ENCODE measurements around the gene SPAG6.

Gene SPAG6

GRCh38 chr10:22455068-22455857, 110.0 kb downstream of the SPAG6 start:
- Mint-ChIP-seq H3K4me3 (no peak overlapping the region), H3K9me3 (no peaks in the 10 kb centered on the region), H3K4me1 (ENCODE audit: low read depth) (peaks cover 6% of the 10 kb centered on the region), H3K36me3 (ENCODE audit: low read depth) (no peaks in the 10 kb centered on the region), H3K27me3 (no peaks in the 10 kb centered on the region), H3K27ac (no peak overlapping the region)
- no peak for DNase-seq

GRCh38 chr10:22456486-22456885, 111.2 kb downstream of the SPAG6 start:
- H3K36me3 Mint-ChIP-seq (ENCODE audit: low read depth): no peaks in the 10 kb centered on the region
- no peak for DNase-seq
- H3K4me3 Mint-ChIP-seq: no peak overlapping the region
- no peaks in the 10 kb centered on the region for H3K9me3 Mint-ChIP-seq
- no peak overlapping the region for H3K27ac Mint-ChIP-seq
- no peaks in the 10 kb centered on the region for H3K27me3 Mint-ChIP-seq
- H3K4me1 Mint-ChIP-seq (ENCODE audit: low read depth): peaks cover 6% of the 10 kb centered on the region

DNA sequence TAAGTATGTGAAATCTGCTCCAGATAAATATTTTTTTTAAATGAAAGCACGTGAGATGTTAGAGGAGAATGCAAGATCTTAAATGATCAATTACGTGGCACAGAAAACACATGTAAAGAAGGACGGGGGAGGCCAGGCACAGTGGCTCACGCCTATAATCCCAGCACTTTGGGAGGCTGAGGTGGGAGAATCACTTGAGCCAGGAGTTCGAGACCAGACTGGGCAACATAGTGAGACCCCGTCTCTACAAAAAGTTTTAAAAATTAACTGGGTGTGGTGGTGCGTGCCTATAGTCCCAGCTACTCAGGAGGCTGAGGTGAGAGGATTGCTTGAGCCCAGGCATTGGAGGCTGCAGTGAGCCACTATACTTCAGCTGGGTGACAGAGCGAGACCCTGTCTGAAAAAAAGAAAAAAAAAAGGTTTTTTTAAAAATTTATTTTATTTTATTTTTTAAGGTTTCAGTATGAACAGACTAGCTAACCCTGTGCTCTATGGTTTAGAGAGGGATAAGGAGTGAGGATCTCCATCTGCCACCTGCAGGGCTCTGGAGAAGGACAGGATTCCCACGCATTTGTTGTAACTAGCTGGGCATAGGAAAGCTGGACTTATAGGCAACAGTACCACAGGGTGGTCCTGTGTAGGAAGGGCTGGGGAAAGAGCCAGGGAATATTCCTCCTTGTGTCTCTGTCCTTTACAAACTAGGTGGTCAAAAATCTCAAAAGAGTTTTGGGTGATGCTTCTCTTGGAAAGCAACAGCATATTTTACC, 113.2 kb downstream of the SPAG6 start:
- peaks cover 6% of the 10 kb centered on the region for H3K4me1 Mint-ChIP-seq (ENCODE audit: low read depth)

GRCh38 chr10:22459496-22459895, 114.2 kb downstream of the SPAG6 start:
- peaks cover 6% of the 10 kb centered on the region for H3K4me1 Mint-ChIP-seq (ENCODE audit: low read depth)
- H3K9me3 Mint-ChIP-seq: no peaks in the 10 kb centered on the region
- no peak for DNase-seq
- H3K27me3 Mint-ChIP-seq: no peaks in the 10 kb centered on the region
- no peak overlapping the region for H3K27ac Mint-ChIP-seq
- H3K4me3 Mint-ChIP-seq: no peak overlapping the region
- no peaks in the 10 kb centered on the region for H3K36me3 Mint-ChIP-seq (ENCODE audit: low read depth)

More for the DNA sequence above, 113.2 kb downstream of the SPAG6 start:
- Mint-ChIP-seq H3K27ac (no peak overlapping the region), H3K4me3 (no peak overlapping the region), H3K27me3 (no peaks in the 10 kb centered on the region), H3K36me3 (ENCODE audit: low read depth) (no peaks in the 10 kb centered on the region), H3K9me3 (no peaks in the 10 kb centered on the region)
- no peak for DNase-seq

DNA sequence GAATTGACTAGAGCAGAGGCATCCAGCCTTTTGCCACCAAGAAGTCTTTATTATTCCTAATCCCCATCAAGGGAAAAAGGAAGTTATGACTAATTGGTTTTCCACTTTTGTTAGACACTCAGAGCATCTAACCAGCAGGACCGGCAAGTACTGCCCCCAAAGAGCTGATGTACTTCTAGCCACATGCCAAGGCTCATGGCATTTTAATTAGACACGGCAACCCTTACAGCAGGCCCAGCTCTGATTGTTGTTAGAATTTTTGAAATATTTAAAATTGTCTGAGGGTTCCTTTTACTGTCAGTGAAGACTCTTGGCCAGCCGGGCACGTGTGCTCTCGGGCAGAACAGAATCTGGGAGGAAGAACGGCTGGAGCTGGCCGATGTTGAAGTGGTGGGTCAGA, 114.8 kb downstream of the SPAG6 start:
- no peak overlapping the region for H3K27ac Mint-ChIP-seq
- no peaks in the 10 kb centered on the region for H3K9me3 Mint-ChIP-seq
- peaks cover 2% of the 10 kb centered on the region for H3K4me1 Mint-ChIP-seq (ENCODE audit: low read depth)
- no peaks in the 10 kb centered on the region for H3K36me3 Mint-ChIP-seq (ENCODE audit: low read depth)
- H3K4me3 Mint-ChIP-seq: no peak overlapping the region
- H3K27me3 Mint-ChIP-seq: no peaks in the 10 kb centered on the region
- DNase-seq: no peak

DNA sequence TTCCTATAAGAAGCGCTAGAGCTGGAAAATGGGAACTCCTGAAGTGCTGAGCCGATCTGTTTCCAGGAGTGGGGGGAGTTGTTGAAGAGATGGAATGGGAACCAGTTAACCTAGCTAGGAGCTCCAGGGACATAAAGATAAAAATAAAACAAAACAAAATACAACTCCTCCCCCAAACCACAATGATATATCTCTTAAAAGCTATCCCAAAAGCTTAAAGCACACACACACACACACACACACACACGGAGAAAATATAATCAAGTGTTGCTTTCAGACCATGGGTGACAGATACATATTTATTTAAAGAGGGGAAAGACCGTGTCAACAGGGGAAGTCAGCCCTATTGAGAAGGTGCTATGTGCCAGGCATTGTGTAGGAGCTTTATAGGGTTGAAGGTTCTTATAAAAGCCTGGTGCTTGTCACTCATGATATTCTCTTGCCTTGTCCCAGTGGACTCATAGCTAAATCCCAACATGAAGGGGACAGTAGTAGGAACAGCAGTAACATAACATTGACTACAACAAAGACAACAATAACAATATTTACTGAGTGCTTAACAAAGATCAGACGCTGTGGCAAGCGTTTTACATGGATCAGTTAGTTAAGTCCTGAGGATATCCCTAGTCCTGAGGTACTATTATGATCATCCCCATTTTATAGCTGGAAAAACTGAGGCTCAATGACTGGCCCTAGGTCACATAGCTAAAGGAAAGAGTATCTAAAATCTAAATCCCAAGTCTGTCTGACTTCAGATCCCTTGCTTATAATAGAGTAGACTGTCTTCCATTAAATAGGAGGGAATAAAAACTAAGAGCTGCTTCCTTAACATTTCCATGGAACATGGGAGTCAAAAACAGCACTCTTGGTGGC, 115.5 kb downstream of the SPAG6 start:
- Mint-ChIP-seq H3K27ac (no peak overlapping the region), H3K4me1 (ENCODE audit: low read depth) (no peaks in the 10 kb centered on the region)

DNA sequence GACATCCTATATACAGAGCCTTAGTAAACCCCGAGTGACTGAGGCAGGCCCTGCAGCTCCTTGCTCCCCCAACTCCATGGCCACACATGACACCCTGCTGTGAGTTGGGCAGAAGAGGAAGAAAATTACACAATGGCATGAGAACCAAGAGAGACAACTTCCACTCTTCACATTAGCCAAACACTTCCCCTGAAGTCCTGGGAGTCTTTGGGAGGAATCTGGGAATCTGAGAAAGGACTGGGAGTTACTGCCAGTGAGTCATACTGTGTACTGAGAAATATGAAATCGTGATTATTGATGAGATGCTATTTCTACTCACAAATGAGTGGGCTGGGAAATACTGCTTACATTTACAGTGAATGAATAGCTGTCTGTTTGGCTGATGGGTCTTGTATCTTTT, 116.6 kb downstream of the SPAG6 start:
- no peak overlapping the region for H3K27ac Mint-ChIP-seq
- DNase-seq: no peak
- no peak overlapping the region for H3K4me3 Mint-ChIP-seq
- H3K27me3 Mint-ChIP-seq: no peaks in the 10 kb centered on the region
- H3K9me3 Mint-ChIP-seq: no peaks in the 10 kb centered on the region
- H3K4me1 Mint-ChIP-seq (ENCODE audit: low read depth): no peaks in the 10 kb centered on the region
- no peaks in the 10 kb centered on the region for H3K36me3 Mint-ChIP-seq (ENCODE audit: low read depth)

More for the DNA sequence above, 115.5 kb downstream of the SPAG6 start:
- no peak for DNase-seq
- H3K4me3 Mint-ChIP-seq: no peak overlapping the region
- H3K36me3 Mint-ChIP-seq (ENCODE audit: low read depth): no peaks in the 10 kb centered on the region
- H3K27me3 Mint-ChIP-seq: no peaks in the 10 kb centered on the region
- no peaks in the 10 kb centered on the region for H3K9me3 Mint-ChIP-seq

DNA sequence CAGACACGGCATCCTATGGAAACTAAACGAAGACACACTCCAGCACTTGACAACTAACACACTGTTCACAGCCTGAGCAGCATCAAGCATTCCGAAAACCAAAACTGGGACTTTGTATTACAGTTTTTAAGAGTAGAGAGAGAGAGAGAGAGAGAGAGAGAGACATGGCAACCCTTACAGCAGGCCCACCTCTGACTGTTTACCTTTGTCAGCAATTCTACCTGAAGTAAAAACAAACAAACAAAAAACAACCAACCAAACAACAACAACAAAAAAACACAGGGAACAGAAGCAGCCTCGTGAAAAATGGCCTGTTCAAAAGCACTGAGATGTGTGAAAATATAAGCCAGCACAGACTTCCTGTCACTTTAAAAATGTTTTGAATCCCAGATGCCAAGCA, 118.0 kb downstream of the SPAG6 start:
- no peak overlapping the region for H3K4me3 Mint-ChIP-seq
- no peak for DNase-seq
- no peaks in the 10 kb centered on the region for H3K27me3 Mint-ChIP-seq

DNA sequence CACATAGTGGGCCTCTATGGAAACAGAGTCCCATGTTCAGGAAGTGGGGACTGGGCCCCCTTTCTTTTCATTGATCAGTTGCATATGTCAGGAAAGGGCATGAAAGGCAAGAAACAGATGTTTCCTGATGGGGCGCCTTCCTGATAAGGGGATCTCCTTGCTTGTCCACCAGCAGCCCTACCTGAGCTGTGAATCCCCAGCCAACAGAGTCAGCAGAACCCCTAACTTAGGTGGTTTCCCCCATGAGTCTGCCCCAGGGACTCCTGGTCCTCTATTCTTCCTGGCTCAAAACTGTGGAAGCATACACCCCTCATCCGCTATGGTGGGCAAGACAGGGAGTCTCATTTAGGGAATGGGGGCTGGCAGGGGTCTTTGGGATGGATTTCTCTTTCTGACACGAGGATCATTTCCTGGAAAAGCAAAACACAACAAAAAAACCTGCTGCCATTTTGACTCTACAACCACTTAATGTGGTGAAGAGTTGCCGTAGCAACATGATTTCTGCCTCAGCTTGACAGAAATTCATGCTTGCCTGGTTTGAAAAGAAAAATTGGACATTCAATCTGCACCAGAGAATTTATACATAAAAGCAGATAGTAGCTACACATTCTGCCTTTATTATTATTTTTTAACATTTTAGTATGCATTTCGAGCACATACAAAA, 119.8 kb downstream of the SPAG6 start:
- Mint-ChIP-seq H3K4me3 (no peak overlapping the region), H3K4me1 (ENCODE audit: low read depth) (no peaks in the 10 kb centered on the region), H3K27me3 (peaks cover 6% of the 10 kb centered on the region), H3K36me3 (ENCODE audit: low read depth) (no peaks in the 10 kb centered on the region), H3K9me3 (no peaks in the 10 kb centered on the region), H3K27ac (no peak overlapping the region)
- no peak for DNase-seq

More for the DNA sequence above, 118.0 kb downstream of the SPAG6 start:
- H3K36me3 Mint-ChIP-seq (ENCODE audit: low read depth): no peaks in the 10 kb centered on the region
- no peaks in the 10 kb centered on the region for H3K9me3 Mint-ChIP-seq
- no peaks in the 10 kb centered on the region for H3K4me1 Mint-ChIP-seq (ENCODE audit: low read depth)
- no peak overlapping the region for H3K27ac Mint-ChIP-seq

GRCh38 chr10:22466763-22467334, 121.6 kb downstream of the SPAG6 start:
- no peaks in the 10 kb centered on the region for H3K9me3 Mint-ChIP-seq
- no peak for DNase-seq
- no peaks in the 10 kb centered on the region for H3K36me3 Mint-ChIP-seq (ENCODE audit: low read depth)
- no peak overlapping the region for H3K27ac Mint-ChIP-seq
- no peak overlapping the region for H3K4me3 Mint-ChIP-seq
- H3K4me1 Mint-ChIP-seq (ENCODE audit: low read depth): no peaks in the 10 kb centered on the region
- H3K27me3 Mint-ChIP-seq: peaks cover 16% of the 10 kb centered on the region
